GM20000 (cell line): ENCODE measurements around the gene PHF21A.
A peak's percentile ranks its signal among the peaks of the same experiment; 100 is the strongest.
"Not testable (repeated sequence)": the region's sequence is repeated elsewhere in the genome, so short reads cannot be mapped to it uniquely, and the experiment has no call there.

Experiments used
- DNase-seq: peaks from one replicate; pipeline ENCODE4 v3.0.0; 2012; ENCODE audit warnings: low spot score
- TF ChIP-seq, protein P1 (sequence below): IDR thresholded peaks from 2 replicates; pipeline ENCODE4 v1.5.1; 2012; ENCODE audit warnings: mild to moderate bottlenecking, control low read depth; ENCODE audit errors: extremely low read depth, missing control alignments

PHF21A gene

DNA sequence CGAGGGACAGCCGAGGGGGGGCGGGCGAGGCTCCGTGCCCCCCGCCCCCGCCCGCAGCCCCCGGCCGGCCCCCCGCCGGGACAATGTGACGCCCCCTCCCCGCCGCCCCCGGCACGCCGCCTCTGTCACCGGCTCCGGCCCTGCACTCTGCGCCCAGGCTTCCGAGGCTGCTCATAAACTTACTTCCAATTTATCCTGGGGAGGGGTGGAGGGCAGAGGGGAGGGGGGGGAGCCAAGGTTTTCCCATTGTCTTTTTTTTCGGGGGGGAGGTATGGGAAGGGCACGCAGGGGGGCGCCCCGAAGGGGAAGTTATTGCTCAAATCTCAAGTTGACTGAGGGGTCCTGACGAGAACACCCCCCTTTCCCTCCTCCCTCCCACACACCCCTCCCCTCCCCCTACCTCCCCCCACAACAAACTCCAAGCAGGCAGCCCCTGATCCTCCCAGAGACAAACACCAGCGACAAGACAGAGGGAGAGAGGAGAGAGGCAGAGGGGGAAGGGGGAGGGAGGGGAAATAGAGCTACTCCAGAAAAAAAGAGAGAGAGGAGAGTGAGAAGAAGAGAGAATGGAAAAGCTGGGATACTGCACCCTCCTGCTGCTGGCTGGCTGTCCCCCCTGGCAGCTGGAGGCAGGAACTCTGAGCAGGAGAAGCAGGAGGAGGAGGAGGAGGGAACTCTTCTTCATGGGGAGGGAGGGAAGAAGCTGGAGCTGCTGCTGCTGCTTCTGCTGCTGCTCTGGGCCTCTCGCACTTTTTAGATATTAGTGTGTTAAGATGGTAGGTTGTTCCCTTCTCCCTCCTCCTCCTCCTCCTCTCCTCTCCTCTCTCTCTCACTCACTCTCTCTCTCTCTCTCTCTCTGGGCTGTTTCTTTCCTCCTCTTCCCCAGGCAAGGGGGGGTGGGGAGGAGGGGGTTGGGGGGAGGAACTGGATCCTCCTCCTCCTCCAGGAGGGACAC is 631 bp downstream of the PHF21A start:
- DNase-seq: peak; percentile 52
- TF ChIP-seq, protein P1, sequence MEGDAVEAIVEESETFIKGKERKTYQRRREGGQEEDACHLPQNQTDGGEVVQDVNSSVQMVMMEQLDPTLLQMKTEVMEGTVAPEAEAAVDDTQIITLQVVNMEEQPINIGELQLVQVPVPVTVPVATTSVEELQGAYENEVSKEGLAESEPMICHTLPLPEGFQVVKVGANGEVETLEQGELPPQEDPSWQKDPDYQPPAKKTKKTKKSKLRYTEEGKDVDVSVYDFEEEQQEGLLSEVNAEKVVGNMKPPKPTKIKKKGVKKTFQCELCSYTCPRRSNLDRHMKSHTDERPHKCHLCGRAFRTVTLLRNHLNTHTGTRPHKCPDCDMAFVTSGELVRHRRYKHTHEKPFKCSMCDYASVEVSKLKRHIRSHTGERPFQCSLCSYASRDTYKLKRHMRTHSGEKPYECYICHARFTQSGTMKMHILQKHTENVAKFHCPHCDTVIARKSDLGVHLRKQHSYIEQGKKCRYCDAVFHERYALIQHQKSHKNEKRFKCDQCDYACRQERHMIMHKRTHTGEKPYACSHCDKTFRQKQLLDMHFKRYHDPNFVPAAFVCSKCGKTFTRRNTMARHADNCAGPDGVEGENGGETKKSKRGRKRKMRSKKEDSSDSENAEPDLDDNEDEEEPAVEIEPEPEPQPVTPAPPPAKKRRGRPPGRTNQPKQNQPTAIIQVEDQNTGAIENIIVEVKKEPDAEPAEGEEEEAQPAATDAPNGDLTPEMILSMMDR: no peak

DNA sequence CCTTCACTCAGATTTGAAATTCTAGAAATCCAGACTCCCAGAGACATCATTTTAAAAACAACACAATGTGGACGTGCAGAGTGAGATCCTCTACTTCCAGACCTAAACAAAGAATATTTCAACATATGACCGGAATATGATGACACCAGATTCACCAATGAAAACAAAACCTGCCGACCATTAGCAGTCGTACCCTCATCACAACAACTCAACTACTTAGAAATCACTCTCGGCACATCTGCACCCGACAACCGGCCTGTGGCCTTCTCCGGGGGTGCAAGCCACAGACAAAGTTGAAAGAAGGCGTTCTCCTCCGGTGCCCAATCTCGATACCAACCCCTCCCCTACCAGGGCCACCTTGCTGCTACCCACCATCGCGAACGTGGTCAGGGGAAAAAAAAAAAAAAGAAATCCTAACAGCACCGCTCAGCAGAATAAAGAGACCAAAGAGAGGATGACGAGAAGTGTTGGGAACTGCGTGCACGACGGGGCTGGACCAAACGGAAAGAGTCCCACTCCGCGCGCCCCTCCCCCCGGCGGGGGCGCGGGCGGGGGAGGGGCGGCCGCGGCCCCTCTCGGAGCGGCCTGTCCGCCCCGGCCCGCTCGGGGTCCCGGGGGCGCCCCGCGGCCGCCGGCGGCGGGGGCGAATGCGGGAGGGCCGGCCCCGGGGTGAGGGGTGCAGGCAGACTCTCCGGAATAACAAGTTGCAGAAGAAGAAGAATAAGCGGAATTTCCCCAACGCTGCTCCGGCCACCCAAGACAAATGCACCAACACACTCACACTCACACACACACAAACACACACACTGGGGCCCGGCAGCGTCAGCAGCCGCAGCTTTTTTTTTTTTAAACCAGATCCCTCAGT is 1.7 kb downstream of the PHF21A start:
- peak; percentile 77 for DNase-seq
- TF ChIP-seq, protein P1: no peak

DNA sequence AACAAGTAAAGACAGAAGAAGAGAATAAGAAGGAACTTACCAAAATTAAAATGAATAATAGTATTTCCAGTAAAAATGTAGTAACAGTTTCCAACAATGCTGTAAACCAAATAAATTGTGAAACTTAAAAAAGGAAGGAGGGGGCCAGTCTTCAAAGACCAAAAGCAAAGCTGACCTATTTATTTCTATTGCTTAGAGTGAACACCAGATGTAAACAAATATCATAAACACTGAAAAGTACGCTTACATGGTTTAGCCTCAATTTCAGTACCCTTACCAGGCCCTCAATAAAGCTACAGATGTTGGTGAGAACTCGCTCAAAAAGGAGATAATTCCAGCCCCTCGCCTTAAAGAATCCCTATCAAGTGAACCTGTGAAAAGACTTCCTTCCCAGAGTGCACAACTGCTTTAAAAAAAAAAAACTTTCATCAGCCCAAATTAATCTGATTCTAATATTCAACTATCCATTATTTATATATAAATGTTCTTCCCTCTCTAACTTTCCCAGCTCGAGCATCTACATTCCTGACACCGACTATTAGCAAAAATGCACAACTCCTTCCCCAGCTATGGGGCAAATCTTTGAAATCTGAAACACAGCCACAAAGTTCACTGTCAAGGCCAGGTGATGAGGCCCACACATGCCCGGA is 2.4 kb downstream of the PHF21A start:
- no peak for DNase-seq
- TF ChIP-seq, protein P1: no peak

DNA sequence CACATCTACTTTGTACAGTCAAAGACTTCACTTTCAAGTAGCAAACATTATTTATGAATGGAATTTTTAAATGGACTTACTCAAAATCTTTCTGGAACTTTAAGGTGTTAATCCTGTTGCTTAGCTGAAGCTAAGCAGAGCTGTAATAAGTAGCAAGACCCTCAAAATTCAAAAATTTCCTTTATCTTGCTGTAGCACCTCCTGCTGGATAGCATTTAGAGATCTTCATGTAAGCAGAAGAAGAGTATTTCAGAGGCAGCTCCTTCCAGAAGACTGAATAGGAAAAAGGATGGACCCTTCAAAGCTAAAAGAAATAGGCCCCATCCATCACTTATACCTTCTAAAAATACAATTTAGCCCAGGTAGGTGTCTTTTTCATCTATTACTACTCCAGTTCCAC is 3.4 kb downstream of the PHF21A start:
- no peak for DNase-seq
- TF ChIP-seq, protein P1: no peak

DNA sequence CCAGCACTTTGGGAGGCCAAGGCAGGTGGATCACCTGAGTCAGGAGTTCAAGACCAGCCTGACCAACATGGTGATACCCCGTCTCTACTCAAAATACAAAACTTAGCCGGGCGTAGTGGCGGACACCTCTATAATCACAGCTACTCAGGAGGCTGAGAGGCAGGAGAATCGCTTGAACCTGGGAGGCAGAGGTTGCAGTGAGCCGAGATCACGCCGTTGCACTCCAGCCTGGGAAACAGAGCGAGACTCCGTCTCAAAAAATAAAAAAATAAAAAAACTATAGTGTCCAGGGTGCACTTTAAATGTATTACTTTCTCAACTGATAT is 4.6 kb downstream of the PHF21A start:
- DNase-seq: not testable (repeated sequence)

DNA sequence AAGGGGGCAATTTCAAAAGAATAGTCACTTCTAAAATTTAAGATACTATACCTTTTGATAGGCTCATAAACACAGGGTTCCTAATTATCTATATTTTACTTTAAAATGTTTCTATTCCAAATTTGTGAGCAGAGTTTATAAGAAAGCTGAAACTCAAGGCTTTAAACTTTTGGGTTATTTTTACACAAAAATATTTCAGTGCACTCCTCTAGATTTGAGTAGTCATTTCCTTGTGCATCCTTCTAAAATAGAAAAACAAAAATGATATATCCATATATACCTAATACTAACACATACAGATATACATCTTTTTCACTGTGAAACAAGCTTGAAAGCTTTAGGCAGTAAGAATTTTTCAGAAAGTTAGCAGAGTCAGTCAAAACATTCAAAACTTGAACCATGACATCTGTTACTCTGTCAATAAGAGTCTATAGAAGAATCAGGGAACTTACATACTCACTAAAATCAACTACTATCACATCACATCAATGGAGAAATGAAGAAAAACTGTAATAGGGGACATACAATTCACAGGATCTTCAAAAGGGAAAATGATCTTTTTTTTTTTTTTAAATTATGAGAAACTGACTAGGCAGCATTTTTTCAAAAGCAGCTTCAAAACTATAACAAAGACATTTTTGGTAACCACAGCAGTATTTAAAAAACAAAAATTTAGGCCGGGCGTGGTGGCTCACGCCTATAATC is 5.1 kb downstream of the PHF21A start:
- TF ChIP-seq, protein P1: no peak
- DNase-seq: no peak

DNA sequence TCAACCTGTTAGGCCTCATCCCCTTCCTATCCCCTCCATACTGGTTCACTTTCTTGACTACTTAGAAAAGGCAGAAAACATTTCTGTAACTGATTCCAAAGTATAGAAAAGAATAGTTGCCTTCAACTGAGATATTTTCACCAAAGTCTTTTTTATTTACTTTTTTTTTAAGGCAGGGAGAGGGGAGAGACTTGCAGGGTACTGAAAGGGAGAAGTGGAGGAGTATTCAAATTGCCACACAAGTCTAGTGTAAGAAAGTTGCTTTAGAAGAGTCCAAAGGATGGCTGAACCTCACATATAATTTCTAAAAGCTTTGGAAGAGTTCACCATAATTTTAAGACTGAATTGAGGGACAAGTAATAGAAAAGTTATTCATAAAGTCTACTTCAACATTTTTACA is 6.3 kb downstream of the PHF21A start:
- TF ChIP-seq, protein P1: no peak
- no peak for DNase-seq
